Measurements from ENCODE around the gene RPS28.

RPS28 gene

DNA sequence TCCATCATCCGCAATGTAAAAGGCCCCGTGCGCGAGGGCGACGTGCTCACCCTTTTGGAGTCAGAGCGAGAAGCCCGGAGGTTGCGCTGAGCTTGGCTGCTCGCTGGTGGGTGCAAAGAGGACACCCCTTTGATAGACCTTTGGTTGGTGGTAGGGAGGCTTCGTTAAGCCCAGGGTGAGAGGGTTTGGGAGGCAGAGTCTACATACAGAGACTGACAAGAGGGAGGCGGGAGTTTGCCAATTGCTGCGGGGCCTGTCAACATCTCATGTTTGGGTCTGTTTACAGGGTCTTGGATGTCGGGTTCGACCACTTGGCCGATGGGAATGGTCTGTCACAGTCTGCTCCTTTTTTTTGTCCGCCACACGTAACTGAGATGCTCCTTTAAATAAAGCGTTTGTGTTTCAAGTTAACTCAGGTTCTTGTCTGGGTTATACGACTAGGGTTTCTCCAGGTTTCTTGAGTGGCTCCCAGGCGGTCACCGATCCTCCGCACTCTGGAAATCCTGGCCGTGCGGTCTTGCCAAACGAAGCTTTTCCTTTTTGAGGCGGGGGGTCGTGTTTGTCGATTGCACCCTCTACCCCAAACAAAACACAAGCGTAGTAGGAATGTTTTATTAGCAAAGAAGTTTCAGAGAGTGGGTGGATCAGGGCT is 816 bp downstream of the RPS28 start:
- Histone ChIP-seq H3K4me3 (ENCODE audit: low read length) (peak overlapping the region; percentile 89), H3K9me3 (ENCODE audit: control insufficient read depth, insufficient read depth, low read length) (no peaks in the 10 kb centered on the region), H3K4me1 (ENCODE audit: control insufficient read depth, insufficient read depth, low read length) (peaks cover 5% of the 10 kb centered on the region), H3K36me3 (ENCODE audit: control insufficient read depth, insufficient read depth, low read length) (peaks cover 12% of the 10 kb centered on the region), H3K27me3 (ENCODE audit: control insufficient read depth, insufficient read depth, low read length) (no peaks in the 10 kb centered on the region), H3K27ac (ENCODE audit: low read length) (no peak overlapping the region)
- WGBS (ENCODE audit: insufficient coverage, insufficient read length) = no CpG with 5 or more reads among the region's 30 CpGs
- DNase-seq (ENCODE audit: low read depth, low spot score) = no peak

DNA sequence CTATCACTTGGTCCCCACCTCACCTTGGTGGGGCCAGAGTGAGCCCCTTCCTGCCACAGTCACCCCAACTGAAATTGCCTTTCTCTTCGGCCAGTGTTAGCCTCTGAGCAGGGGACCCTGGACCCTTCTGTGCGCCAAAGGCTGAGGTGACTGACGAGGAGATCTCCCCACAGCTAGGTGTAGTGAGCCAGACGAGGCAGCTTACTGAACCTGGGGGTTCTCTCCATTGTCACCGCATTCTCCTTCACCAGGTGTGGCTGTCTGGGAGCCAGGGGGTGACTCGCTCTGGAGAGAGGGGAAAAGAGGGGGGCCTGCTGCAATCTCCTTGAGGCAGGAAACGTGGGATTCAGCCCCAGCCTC is 1.3 kb downstream of the RPS28 start:
- no peak overlapping the region for H3K27ac ChIP-seq (ENCODE audit: low read length)
- H3K27me3 ChIP-seq (ENCODE audit: control insufficient read depth, insufficient read depth, low read length) = no peaks in the 10 kb centered on the region
- peaks cover 5% of the 10 kb centered on the region for H3K4me1 ChIP-seq (ENCODE audit: control insufficient read depth, insufficient read depth, low read length)
- no peaks in the 10 kb centered on the region for H3K9me3 ChIP-seq (ENCODE audit: control insufficient read depth, insufficient read depth, low read length)
- H3K36me3 ChIP-seq (ENCODE audit: control insufficient read depth, insufficient read depth, low read length) = peaks cover 12% of the 10 kb centered on the region
- DNase-seq (ENCODE audit: low read depth, low spot score) = no peak
- H3K4me3 ChIP-seq (ENCODE audit: low read length) = peak overlapping the region; percentile 89; the same call in 1 of the 2 replicates
- no CpG with 5 or more reads among the region's 7 CpGs for WGBS (ENCODE audit: insufficient coverage, insufficient read length)

DNA sequence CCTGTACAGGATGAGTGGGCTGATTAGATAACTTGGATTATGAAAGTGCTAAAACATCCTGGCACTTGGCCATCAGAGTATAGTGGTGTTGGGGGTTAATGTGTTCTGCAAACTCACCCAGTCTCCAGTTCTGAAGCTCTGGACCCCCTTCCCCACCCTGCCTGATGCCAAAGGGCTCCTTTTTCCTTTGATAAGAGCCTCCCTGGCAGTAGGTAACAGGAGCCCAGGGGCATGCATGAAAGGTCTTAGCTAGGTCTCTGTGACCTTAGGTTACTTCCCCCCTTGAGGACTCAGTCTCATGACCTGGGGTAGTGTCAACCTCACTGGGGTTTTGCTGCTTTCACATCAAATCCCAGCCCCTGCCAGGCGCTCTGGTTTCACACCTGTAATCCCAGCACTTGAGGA is 2.5 kb downstream of the RPS28 start:
- H3K27ac ChIP-seq (ENCODE audit: low read length) = no peak overlapping the region
- no peak overlapping the region for H3K4me3 ChIP-seq (ENCODE audit: low read length)
- H3K9me3 ChIP-seq (ENCODE audit: control insufficient read depth, insufficient read depth, low read length) = no peaks in the 10 kb centered on the region
- peaks cover 12% of the 10 kb centered on the region for H3K36me3 ChIP-seq (ENCODE audit: control insufficient read depth, insufficient read depth, low read length)
- DNase-seq (ENCODE audit: low read depth, low spot score) = no peak
- no peaks in the 10 kb centered on the region for H3K27me3 ChIP-seq (ENCODE audit: control insufficient read depth, insufficient read depth, low read length)
- H3K4me1 ChIP-seq (ENCODE audit: control insufficient read depth, insufficient read depth, low read length) = peaks cover 5% of the 10 kb centered on the region
- WGBS (ENCODE audit: insufficient coverage, insufficient read length) = no CpG with 5 or more reads among the region's 1 CpG

DNA sequence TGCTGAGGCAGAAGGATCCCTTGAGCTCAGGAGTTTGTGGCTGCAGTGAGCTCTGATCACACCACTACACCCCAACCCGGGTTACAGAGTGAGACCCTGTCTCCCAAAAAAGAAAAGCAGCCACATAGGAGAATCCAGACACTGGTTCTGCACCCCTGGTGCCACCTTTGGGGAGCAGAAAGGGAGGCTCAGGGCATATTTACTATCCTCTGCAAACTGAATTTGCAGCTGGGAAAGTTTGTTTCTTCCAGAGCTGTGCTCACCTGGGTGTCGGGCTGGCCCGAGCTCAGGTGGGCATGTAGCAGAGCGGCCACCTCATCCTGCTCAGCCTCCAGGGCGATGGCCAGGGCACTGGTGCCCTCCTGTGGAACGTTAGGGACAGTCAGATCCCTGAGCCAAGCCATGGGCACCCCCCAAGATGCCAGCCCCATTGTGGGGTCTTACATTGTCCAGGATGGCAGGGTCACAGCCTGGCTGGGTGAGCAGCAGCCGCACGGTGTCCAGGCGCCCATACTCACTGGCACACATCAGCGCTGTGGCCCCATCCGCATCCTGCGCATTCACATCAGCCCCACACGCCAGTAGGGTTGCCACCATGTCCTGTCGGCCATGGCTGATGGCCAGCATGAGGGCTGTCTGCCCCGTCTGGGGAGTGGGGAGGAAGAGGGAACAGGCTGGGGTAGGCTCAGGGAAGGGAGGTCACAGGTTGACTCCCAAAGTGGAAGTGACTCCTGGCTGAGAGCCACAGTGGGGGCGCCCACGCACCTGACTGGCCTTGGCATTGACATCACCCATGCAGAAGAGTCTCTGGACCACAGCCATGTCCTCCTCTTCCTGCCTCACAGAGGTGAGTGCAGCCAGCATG is 3.1 kb downstream of the RPS28 start:
- H3K27me3 ChIP-seq (ENCODE audit: control insufficient read depth, insufficient read depth, low read length) = no peaks in the 10 kb centered on the region
- no CpG with 5 or more reads among the region's 17 CpGs for WGBS (ENCODE audit: insufficient coverage, insufficient read length)
- peaks cover 12% of the 10 kb centered on the region for H3K36me3 ChIP-seq (ENCODE audit: control insufficient read depth, insufficient read depth, low read length)
- no peak overlapping the region for H3K4me3 ChIP-seq (ENCODE audit: low read length)
- no peaks in the 10 kb centered on the region for H3K9me3 ChIP-seq (ENCODE audit: control insufficient read depth, insufficient read depth, low read length)
- H3K27ac ChIP-seq (ENCODE audit: low read length) = no peak overlapping the region
- peaks cover 5% of the 10 kb centered on the region for H3K4me1 ChIP-seq (ENCODE audit: control insufficient read depth, insufficient read depth, low read length)
- no peak for DNase-seq (ENCODE audit: low read depth, low spot score)

DNA sequence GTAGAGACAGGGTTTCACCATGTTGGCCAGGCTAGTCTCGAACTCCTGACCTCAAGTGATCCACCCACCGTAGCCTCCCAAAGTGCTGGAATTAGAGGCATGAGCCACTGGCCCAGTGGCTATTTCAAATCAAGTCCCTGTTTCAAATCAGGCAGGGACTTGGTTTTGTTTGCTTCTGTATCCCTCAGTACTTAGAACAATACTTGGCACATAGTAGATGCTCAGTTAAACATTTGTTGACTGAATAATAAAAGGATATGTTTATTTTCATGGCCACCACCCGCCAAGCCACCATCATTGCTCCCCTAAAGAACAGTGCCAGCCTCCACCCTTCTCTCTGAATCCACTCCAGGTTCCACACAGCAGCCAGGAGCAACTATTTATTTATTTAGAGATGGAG is 4.2 kb downstream of the RPS28 start:
- no CpG with 5 or more reads among the region's 3 CpGs for WGBS (ENCODE audit: insufficient coverage, insufficient read length)
- DNase-seq (ENCODE audit: low read depth, low spot score) = no peak
- H3K27me3 ChIP-seq (ENCODE audit: control insufficient read depth, insufficient read depth, low read length) = no peaks in the 10 kb centered on the region
- H3K4me1 ChIP-seq (ENCODE audit: control insufficient read depth, insufficient read depth, low read length) = peaks cover 5% of the 10 kb centered on the region
- H3K27ac ChIP-seq (ENCODE audit: low read length) = no peak overlapping the region
- H3K36me3 ChIP-seq (ENCODE audit: control insufficient read depth, insufficient read depth, low read length) = peaks cover 12% of the 10 kb centered on the region
- H3K9me3 ChIP-seq (ENCODE audit: control insufficient read depth, insufficient read depth, low read length) = no peaks in the 10 kb centered on the region
- H3K4me3 ChIP-seq (ENCODE audit: low read length) = no peak overlapping the region

DNA sequence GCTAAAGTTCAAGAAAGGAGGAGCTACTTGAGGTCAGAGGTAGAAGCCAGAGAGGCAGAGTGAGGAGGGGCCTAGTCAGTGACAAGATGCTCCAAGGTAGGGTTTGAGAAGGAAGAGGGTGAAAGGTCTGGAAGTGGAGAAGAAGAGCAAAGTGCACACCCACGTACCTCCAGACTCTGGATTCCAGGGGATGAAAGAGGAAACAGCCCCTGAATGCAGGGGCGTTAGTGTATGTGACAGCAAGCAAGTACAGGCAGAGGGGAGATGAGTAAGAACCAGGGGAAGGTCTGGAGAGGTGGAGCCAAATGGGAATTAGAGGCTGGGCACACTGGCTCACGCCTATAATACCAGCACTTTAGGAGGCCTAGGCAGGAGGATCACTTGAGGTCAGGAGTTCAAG is 8.7 kb downstream of the RPS28 start:
- WGBS (ENCODE audit: insufficient coverage, insufficient read length) = no CpG with 5 or more reads among the region's 3 CpGs
- H3K27ac ChIP-seq (ENCODE audit: low read length) = no peak overlapping the region
- H3K4me1 ChIP-seq (ENCODE audit: control insufficient read depth, insufficient read depth, low read length) = peaks cover 1% of the 10 kb centered on the region; the same call in 1 of the 2 replicates
- no peak for DNase-seq (ENCODE audit: low read depth, low spot score)
- no peaks in the 10 kb centered on the region for H3K9me3 ChIP-seq (ENCODE audit: control insufficient read depth, insufficient read depth, low read length)
- H3K36me3 ChIP-seq (ENCODE audit: control insufficient read depth, insufficient read depth, low read length) = no peaks in the 10 kb centered on the region
- no peak overlapping the region for H3K4me3 ChIP-seq (ENCODE audit: low read length)
- peaks cover 15% of the 10 kb centered on the region for H3K27me3 ChIP-seq (ENCODE audit: control insufficient read depth, insufficient read depth, low read length)

DNA sequence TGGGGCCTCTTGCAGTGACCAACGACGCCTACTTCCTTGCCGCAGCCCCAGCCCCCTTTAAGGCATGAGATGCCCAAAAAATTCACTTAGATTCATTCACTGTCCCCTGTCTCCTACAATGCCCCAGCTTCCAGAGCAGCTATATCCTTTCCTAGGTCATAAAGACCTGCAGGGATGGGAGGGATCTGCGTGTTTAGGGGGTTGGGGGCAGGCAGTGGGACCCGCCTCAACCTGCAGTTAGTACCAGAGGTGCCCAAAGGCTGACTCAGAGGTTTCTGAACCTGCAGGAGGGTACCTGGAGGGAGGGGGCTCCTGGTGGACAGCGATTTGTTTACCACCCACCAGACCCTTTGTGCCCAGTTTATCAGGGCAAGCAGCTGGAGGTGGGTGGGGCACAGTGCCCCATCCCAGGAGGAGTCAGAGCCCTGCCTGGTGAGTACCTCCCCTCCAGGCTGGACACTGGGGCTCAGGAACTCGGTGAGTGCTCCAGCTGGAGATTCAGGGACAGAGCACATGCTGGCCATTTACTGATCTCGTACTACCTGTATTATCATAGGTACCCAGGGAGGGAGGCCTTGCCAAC is 10.1 kb downstream of the RPS28 start:
- Histone ChIP-seq H3K27me3 (ENCODE audit: control insufficient read depth, insufficient read depth, low read length) (peaks cover 15% of the 10 kb centered on the region), H3K36me3 (ENCODE audit: control insufficient read depth, insufficient read depth, low read length) (no peaks in the 10 kb centered on the region)

DNA sequence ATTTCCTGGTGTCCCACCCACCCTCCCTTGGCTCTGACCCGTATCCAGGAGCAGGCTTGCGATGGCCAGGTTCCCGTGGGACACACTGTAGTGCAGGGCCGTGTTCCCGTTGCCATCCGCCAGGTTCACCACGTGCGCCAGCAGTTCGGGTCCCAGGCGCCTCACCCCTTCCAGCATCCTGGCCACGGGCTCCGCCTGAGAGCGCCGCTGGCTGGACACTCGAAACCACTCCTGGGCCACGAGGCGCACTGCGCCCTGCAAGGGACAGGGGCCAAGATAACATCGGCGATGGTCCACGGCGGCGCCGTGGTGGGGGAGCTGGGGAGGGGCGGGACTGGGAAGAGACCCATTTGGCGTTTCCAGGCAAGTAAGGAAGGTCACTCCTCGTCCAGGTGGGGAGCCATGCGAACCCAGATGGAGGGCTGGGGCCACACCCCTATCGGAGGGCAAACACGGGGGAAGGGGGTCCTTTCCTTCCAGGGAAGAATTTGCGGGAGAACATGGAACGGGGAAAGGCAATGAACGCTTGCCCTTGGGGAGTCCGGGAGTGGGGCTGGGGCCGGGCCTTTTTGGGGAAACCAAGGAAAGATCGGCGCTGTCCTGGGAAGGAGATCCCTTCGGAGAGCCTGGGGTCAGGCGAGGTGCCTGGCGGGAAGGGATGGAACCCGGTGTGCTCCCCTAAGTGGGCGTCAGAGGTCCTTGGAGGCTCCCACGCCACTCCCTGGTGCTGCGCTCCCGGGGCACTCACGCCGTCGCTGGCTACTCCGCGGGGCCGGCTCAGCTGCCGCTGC is 11.9 kb downstream of the RPS28 start:
- no peak for DNase-seq (ENCODE audit: low read depth, low spot score)
- Histone ChIP-seq H3K36me3 (ENCODE audit: control insufficient read depth, insufficient read depth, low read length) (no peaks in the 10 kb centered on the region), H3K9me3 (ENCODE audit: control insufficient read depth, insufficient read depth, low read length) (no peaks in the 10 kb centered on the region), H3K27ac (ENCODE audit: low read length) (no peak overlapping the region), H3K4me1 (ENCODE audit: control insufficient read depth, insufficient read depth, low read length) (peaks cover 1% of the 10 kb centered on the region; the same call in 1 of the 2 replicates), H3K27me3 (ENCODE audit: control insufficient read depth, insufficient read depth, low read length) (peaks cover 15% of the 10 kb centered on the region), H3K4me3 (ENCODE audit: low read length) (peak overlapping the region; percentile 27; the same call in 1 of the 2 replicates)
- no CpG with 5 or more reads among the region's 52 CpGs for WGBS (ENCODE audit: insufficient coverage, insufficient read length)

More for the DNA sequence above, 10.1 kb downstream of the RPS28 start:
- Histone ChIP-seq H3K4me3 (ENCODE audit: low read length) (no peak overlapping the region), H3K9me3 (ENCODE audit: control insufficient read depth, insufficient read depth, low read length) (no peaks in the 10 kb centered on the region), H3K27ac (ENCODE audit: low read length) (no peak overlapping the region), H3K4me1 (ENCODE audit: control insufficient read depth, insufficient read depth, low read length) (peaks cover 1% of the 10 kb centered on the region; the same call in 1 of the 2 replicates)
- DNase-seq (ENCODE audit: low read depth, low spot score) = no peak
- no CpG with 5 or more reads among the region's 8 CpGs for WGBS (ENCODE audit: insufficient coverage, insufficient read length)

DNA sequence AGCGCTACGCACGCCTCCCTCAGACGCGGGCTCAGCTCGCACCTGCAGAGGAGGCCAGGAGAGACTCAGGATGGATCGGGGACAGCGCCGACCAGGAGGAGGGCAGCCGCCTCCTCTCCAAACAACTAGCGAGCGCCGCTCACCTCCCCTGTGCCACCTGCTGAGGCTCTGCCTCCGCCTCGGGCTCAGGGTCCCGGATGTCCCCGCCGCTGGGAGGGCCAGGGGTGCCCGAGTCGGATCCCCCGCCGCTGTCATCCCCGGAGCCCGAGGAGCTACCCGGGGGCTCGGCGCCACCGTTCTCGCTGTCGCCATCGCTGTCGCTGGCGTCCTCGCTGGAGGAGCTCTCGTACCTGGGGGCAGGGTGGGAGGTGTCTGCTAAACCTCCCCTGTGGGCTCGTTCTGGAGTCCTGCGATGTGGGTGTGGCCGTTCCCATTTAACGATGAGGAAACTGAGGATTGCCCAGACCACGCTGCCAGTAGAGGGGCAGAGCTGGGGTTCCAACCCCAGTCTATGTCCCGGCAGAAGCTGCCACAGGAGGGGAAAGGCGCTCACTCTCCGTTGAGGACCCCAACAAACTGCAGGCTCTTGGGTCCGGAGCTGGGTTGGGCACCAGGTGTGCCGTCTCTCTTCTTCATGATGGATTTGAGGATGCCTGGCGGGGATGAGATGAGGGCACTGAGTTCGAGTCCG is 12.6 kb downstream of the RPS28 start:
- H3K4me3 ChIP-seq (ENCODE audit: low read length) = peak overlapping the region; percentile 27; the same call in 1 of the 2 replicates
- H3K4me1 ChIP-seq (ENCODE audit: control insufficient read depth, insufficient read depth, low read length) = peaks cover 1% of the 10 kb centered on the region; the same call in 1 of the 2 replicates
- H3K27me3 ChIP-seq (ENCODE audit: control insufficient read depth, insufficient read depth, low read length) = peaks cover 15% of the 10 kb centered on the region
- H3K9me3 ChIP-seq (ENCODE audit: control insufficient read depth, insufficient read depth, low read length) = no peaks in the 10 kb centered on the region
- no peaks in the 10 kb centered on the region for H3K36me3 ChIP-seq (ENCODE audit: control insufficient read depth, insufficient read depth, low read length)
- H3K27ac ChIP-seq (ENCODE audit: low read length) = no peak overlapping the region
- WGBS (ENCODE audit: insufficient coverage, insufficient read length) = no CpG with 5 or more reads among the region's 48 CpGs
- no peak for DNase-seq (ENCODE audit: low read depth, low spot score)

Data from iPS DF 6.9 (cell line).